Smooth muscle cell (in vitro differentiated cells): ENCODE data around the gene FCHSD2. TPM values are rescaled to one million over a fixed set of nuclear protein-coding genes. Genes with fewer than 3 reads are reported as not detected.
"Not testable (repeated sequence)": the region's sequence is repeated elsewhere in the genome, so short reads cannot be mapped to it uniquely, and the experiment has no call there.

ENCODE experiments used
- DNase-seq: peaks from one replicate; lab custom pipeline; 2025; ENCODE audit not compliant: unreplicated experiment; lab: John Stamatoyannopoulos, UW
- H2AFZ ChIP-seq: fragments of 200-600 bp; sonication (generic); 2 replicates; pipeline ENCODE4 v1.6.0; 2016; ENCODE audit warnings: antibody characterized with exemption, low read depth, mild to moderate bottlenecking
- H3F3A ChIP-seq: fragments of 200-600 bp; sonication (generic); 2 replicates; pipeline ENCODE4 v1.6.0; 2017; ENCODE audit warnings: antibody characterized with exemption, low read depth
- H3K27ac ChIP-seq: fragments of 200-600 bp; sonication (generic); 2 replicates; pipeline ENCODE4 v1.5.1; 2016; ENCODE audit warnings: low read depth, mild to moderate bottlenecking
- H3K27me3 ChIP-seq: fragments of 200-600 bp; sonication (generic); 2 replicates; pipeline ENCODE4 v1.6.1; 2016; ENCODE audit warnings: low read depth, mild to moderate bottlenecking
- H3K36me3 ChIP-seq: fragments of 200-600 bp; sonication (generic); 2 replicates; pipeline ENCODE4 v1.5.1; 2016; ENCODE audit warnings: low read depth
- H3K4me1 ChIP-seq: fragments of 200-600 bp; sonication (generic); 2 replicates; pipeline ENCODE4 v1.5.1; 2016; ENCODE audit warnings: low read depth
- H3K4me2 ChIP-seq: fragments of 200-600 bp; sonication (generic); 2 replicates; pipeline ENCODE4 v1.6.0; 2016; ENCODE audit warnings: mild to moderate bottlenecking
- H3K4me3 ChIP-seq: fragments of 200-600 bp; sonication (generic); 2 replicates; pipeline ENCODE4 v1.5.1; 2016; ENCODE audit warnings: mild to moderate bottlenecking
- H3K79me2 ChIP-seq: fragments of 200-600 bp; sonication (generic); 2 replicates; pipeline ENCODE4 v1.6.0; 2016; ENCODE audit warnings: low read depth, mild to moderate bottlenecking
- H3K9ac ChIP-seq: fragments of 200-600 bp; sonication (generic); 2 replicates; pipeline ENCODE4 v1.6.0; 2016; ENCODE audit warnings: low read depth
- H3K9me3 ChIP-seq: fragments of 200-600 bp; sonication (generic); replicated peaks from 2 replicates; pipeline ENCODE4 v1.5.1; 2016; ENCODE audit warnings: low read depth
- H4K20me1 ChIP-seq: fragments of 200-600 bp; sonication (generic); 2 replicates; pipeline ENCODE4 v1.6.0; 2016; ENCODE audit warnings: low read depth
- WGBS: methylation state at CpG from one replicate; pipeline ENCODE4 v1.1.7; 2016; ENCODE audit warnings: low lambda C conversion rate; 5-methylcytosine and 5-hydroxymethylcytosine counted together
- polyA plus RNA-seq: library from polyadenylated mRNA; unstranded; fragments of >200 nt; fragmentation: Nextera tagmentation; extraction: Ambion mirVana; gene quantifications from 2 replicates; pipeline ENCODE4 v1.2.1, GENCODE V29; 2016
- total RNA-seq: library from RNA; depleted of rRNA; stranded (reverse); fragments of >200 nt; gene quantifications from 2 replicates; pipeline ENCODE4 v1.2.3, GENCODE V29; 2014
- TF ChIP-seq, protein P1 (sequence below): fragments of 200-600 bp; sonication (generic); IDR thresholded peaks from 2 replicates; pipeline ENCODE4 v1.5.1; 2017; ENCODE audit warnings: borderline replicate concordance, mild to moderate bottlenecking, antibody characterized with exemption; ENCODE audit not compliant: insufficient read depth, poor library complexity, severe bottlenecking

FCHSD2 gene
- total and polyA plus RNA-seq, 2 experiments from 2014 or later = 14.6 to 24.3 TPM

DNA sequence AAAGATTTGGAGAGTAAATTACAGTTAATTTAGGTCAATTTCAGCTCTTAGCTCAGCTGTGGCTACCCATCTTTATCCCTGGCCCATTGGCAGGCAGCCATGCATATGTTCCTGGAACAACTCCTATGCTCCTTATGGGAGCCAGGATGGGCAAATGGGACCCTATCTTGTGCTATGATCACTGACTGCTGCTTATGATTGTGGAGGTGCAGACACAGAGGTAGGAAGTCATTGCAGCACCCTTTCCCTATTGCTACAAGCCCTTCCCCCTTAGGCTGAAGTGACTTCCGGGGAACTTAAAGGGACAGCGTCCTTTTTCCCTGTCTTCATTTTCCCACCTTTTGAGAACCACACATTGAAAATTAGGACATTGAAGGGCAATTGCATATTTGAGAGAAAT, 112.7 kb downstream of the FCHSD2 start:
- Histone ChIP-seq H3K9me3 (peaks cover 7% of the 10 kb centered on the region), H3K4me3 (no peak overlapping the region), H3K36me3 (peaks cover 9% of the 10 kb centered on the region), H4K20me1 (peaks cover 4% of the 10 kb centered on the region), H3F3A (no peaks in the 10 kb centered on the region), H3K27me3 (no peaks in the 10 kb centered on the region), H3K27ac (no peak overlapping the region), H2AFZ (no peak overlapping the region), H3K79me2 (peaks cover 12% of the 10 kb centered on the region), H3K4me2 (no peak overlapping the region), H3K4me1 (no peaks in the 10 kb centered on the region), H3K9ac (no peak overlapping the region)
- DNase-seq = no peak
- TF ChIP-seq, protein P1, sequence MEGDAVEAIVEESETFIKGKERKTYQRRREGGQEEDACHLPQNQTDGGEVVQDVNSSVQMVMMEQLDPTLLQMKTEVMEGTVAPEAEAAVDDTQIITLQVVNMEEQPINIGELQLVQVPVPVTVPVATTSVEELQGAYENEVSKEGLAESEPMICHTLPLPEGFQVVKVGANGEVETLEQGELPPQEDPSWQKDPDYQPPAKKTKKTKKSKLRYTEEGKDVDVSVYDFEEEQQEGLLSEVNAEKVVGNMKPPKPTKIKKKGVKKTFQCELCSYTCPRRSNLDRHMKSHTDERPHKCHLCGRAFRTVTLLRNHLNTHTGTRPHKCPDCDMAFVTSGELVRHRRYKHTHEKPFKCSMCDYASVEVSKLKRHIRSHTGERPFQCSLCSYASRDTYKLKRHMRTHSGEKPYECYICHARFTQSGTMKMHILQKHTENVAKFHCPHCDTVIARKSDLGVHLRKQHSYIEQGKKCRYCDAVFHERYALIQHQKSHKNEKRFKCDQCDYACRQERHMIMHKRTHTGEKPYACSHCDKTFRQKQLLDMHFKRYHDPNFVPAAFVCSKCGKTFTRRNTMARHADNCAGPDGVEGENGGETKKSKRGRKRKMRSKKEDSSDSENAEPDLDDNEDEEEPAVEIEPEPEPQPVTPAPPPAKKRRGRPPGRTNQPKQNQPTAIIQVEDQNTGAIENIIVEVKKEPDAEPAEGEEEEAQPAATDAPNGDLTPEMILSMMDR = no peak
- 93% methylated on average over 2 of the region's 2 CpGs for WGBS

DNA sequence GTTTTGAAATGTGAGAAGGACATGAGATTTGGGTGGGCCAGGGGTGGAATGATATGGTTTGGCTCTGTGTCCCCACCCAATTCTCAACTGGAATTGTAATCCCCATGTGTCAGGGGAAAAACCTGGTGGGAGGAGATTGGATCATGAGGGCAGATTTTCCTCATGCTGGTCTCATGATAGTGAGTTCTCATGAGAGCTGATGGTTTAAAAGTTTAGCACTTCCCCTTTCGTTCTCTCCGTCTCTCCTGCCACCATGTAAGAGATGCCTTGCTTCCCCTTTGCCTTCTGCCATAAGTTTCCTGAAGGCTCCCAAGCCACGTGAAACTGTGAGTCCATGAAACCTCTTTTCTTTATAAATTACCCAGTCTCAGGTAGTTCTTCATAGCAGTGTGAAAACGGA, 113.5 kb downstream of the FCHSD2 start:
- Histone ChIP-seq H3K79me2 (peaks cover 16% of the 10 kb centered on the region), H3K4me3 (no peak overlapping the region), H3K27me3 (no peaks in the 10 kb centered on the region), H3K4me2 (no peak overlapping the region), H2AFZ (no peak overlapping the region), H3K9ac (no peak overlapping the region), H3K36me3 (peaks cover 12% of the 10 kb centered on the region), H3F3A (no peaks in the 10 kb centered on the region), H3K4me1 (no peaks in the 10 kb centered on the region), H3K9me3 (peaks cover 12% of the 10 kb centered on the region), H3K27ac (no peak overlapping the region), H4K20me1 (no peaks in the 10 kb centered on the region)
- no peak for DNase-seq
- over 99% methylated on average over 4 of the region's 4 CpGs for WGBS
- TF ChIP-seq, protein P1 = no peak

DNA sequence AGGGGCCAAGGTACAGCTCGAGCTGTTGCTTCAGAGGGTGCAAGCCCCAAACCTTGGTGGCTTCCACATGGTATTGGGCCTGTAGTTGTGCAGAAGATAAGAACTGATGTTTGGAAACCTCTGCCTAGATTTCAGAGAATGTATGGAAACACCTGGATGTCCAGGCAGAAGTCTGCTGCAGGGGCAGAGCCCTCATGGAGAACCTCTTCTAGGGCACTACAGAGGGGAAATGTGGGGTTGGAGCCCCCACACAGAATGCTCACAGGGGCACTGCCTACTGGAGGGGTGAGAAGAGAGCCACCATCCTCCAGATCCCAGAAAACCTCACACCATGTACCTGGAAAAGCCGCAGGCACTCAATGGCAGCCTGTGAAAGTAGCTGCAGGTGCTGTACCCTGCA, 114.3 kb downstream of the FCHSD2 start:
- not testable (repeated sequence) for H3K4me1 ChIP-seq, H3K27ac ChIP-seq, H3K4me2 ChIP-seq, H3F3A ChIP-seq, H3K4me3 ChIP-seq, H4K20me1 ChIP-seq, DNase-seq, H3K27me3 ChIP-seq, H3K9ac ChIP-seq, H2AFZ ChIP-seq
- Histone ChIP-seq H3K79me2 (peaks cover 19% of the 10 kb centered on the region), H3K36me3 (peaks cover 12% of the 10 kb centered on the region), H3K9me3 (peaks cover 12% of the 10 kb centered on the region)
- WGBS = 100% methylated on average over 2 of the region's 2 CpGs

DNA sequence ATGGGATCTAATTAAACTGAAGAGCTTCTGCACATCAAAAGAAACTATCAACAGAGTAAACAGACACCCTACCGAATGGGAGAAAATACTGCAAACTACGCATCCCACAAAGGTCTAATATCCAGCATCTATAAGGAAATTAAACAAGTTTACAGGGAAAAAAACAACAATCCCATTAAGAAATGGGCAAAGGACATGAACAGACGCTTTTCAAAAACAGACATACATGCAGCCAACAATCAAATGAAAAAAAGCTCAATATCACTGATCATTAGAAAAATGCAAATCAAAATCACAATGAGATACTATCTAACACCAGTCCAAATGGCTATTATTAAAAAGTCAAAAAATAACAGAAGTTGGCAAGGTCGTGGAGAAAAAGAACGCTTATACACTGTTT, 117.5 kb downstream of the FCHSD2 start:
- no peaks in the 10 kb centered on the region for H3K27me3 ChIP-seq
- H3K79me2 ChIP-seq = peaks cover 16% of the 10 kb centered on the region
- no peaks in the 10 kb centered on the region for H3K4me1 ChIP-seq
- H4K20me1 ChIP-seq = peaks cover 10% of the 10 kb centered on the region
- H3K4me3 ChIP-seq = no peak overlapping the region
- no peak overlapping the region for H3K27ac ChIP-seq
- H2AFZ ChIP-seq = no peak overlapping the region
- H3K36me3 ChIP-seq = peaks cover 12% of the 10 kb centered on the region
- H3F3A ChIP-seq = no peaks in the 10 kb centered on the region
- WGBS = 97% methylated on average over 5 of the region's 5 CpGs
- peaks cover 12% of the 10 kb centered on the region for H3K9me3 ChIP-seq
- H3K9ac ChIP-seq = no peak overlapping the region
- H3K4me2 ChIP-seq = no peak overlapping the region
- DNase-seq = no peak
- TF ChIP-seq, protein P1 = no peak
